ENCODE data around the gene DUXB.

DNA sequence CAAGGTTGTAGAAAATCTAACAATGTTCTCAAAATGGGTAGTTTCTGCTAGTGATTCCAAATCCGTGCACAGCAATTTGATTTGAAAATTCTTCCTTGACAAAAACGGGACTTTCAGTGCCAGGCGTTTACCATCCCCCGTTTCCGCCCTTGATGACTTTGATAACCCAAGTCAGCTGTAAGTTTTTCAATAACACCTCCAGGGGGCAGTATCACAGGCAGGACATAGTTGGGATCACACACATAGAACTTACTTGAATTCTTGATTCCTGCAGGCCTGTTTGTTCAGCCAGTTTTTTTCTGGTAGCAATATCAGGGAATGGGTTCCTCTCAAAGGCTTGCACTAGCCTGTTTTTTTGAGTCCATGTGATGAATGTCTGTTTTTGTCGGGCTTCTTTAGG is 5.6 kb downstream of the DUXB start:
- TF ChIP-seq, protein P1, sequence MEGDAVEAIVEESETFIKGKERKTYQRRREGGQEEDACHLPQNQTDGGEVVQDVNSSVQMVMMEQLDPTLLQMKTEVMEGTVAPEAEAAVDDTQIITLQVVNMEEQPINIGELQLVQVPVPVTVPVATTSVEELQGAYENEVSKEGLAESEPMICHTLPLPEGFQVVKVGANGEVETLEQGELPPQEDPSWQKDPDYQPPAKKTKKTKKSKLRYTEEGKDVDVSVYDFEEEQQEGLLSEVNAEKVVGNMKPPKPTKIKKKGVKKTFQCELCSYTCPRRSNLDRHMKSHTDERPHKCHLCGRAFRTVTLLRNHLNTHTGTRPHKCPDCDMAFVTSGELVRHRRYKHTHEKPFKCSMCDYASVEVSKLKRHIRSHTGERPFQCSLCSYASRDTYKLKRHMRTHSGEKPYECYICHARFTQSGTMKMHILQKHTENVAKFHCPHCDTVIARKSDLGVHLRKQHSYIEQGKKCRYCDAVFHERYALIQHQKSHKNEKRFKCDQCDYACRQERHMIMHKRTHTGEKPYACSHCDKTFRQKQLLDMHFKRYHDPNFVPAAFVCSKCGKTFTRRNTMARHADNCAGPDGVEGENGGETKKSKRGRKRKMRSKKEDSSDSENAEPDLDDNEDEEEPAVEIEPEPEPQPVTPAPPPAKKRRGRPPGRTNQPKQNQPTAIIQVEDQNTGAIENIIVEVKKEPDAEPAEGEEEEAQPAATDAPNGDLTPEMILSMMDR (conservative IDR thresholded peaks at IDR 0.05; ENCODE audit: low read length), result peak; percentile 62
- no peak for TF ChIP-seq EZH2phosphoT487 (IDR thresholded peaks at IDR 0.05; ENCODE audit: borderline replicate concordance, low read depth, low read length)

All from OCI-LY7 (cell line).